Prostate gland (tissue), 2 donors: ENCODE measurements around the gene DNPH1.

Experiments
- POLR2A ChIP-seq: fragments of 450-650 bp; IDR thresholded peaks from one replicate; pipeline ENCODE4 v1.6.1; 2016; ENCODE audit warnings: antibody characterized with exemption, mild to moderate bottlenecking
- POLR2AphosphoS5 ChIP-seq: sonication (generic); formaldehyde crosslinking; IDR thresholded peaks from one replicate; pipeline ENCODE4 v1.6.1; 2017; ENCODE audit warnings: antibody characterized with exemption
- TF ChIP-seq, protein P1 (sequence below), 4 experiments: fragments of 200-600 bp in 2 of 4; fragments of 450-650 bp in 2 of 4; sonication (generic) in 2 of 4; IDR thresholded peaks; 1 replicate in 3 of 4; 2 replicates in 1 of 4; pipeline ENCODE4 v1.5.1; 2016 to 2019; ENCODE audit warnings: antibody characterized with exemption in 4 of 4, mild to moderate bottlenecking in 2 of 4, moderate library complexity in 2 of 4

GRCh38 chr6:43189776-43190304 is 39.4 kb downstream of the DNPH1 start:
- TF ChIP-seq, protein P1, sequence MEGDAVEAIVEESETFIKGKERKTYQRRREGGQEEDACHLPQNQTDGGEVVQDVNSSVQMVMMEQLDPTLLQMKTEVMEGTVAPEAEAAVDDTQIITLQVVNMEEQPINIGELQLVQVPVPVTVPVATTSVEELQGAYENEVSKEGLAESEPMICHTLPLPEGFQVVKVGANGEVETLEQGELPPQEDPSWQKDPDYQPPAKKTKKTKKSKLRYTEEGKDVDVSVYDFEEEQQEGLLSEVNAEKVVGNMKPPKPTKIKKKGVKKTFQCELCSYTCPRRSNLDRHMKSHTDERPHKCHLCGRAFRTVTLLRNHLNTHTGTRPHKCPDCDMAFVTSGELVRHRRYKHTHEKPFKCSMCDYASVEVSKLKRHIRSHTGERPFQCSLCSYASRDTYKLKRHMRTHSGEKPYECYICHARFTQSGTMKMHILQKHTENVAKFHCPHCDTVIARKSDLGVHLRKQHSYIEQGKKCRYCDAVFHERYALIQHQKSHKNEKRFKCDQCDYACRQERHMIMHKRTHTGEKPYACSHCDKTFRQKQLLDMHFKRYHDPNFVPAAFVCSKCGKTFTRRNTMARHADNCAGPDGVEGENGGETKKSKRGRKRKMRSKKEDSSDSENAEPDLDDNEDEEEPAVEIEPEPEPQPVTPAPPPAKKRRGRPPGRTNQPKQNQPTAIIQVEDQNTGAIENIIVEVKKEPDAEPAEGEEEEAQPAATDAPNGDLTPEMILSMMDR (IDR thresholded peaks at IDR 0.05), result no peak
- TF ChIP-seq POLR2A (no peak), POLR2AphosphoS5 (no peak)
